ENCODE results near the gene C12orf56. TPM values are rescaled to one million over a fixed set of nuclear protein-coding genes. Genes with fewer than 3 reads are reported as not detected.

Gene C12orf56
- total and polyA plus RNA-seq, 4 donors, result 0.08 to 0.47 (median 0.24) TPM; not detected in 1

- 95% methylated on average over 4 of the region's 4 CpGs for WGBS
- DNase-seq (ENCODE audit: low spot score), result no peak
- Histone ChIP-seq H3K27me3 (ENCODE audit: control insufficient read depth in 4 of 4, insufficient read depth in 4 of 4, low read length in 3 of 4) (no peaks in the 10 kb centered on the region), H3K36me3 (ENCODE audit: control insufficient read depth in 4 of 4, insufficient read depth in 3 of 4, low read depth in 1 of 4, low read length in 3 of 4) (peaks cover 20 to 83% (median 72%) of the 10 kb centered on the region in 4 donors), H3K4me3 (ENCODE audit: low read depth in 1 of 3, low read length in 3 of 3) (no peak overlapping the region), H3K4me1 (ENCODE audit: control insufficient read depth in 4 of 4, insufficient read depth in 4 of 4, low read length in 3 of 4) (no peaks in the 10 kb centered on the region), H3K27ac (ENCODE audit: low read depth in 1 of 2, low read length in 2 of 2) (no peak overlapping the region), H3K9ac (ENCODE audit: low read depth in 1 of 2, low read length in 2 of 2) (no peak overlapping the region), H3K9me3 (ENCODE audit: control insufficient read depth in 4 of 4, low read length in 3 of 4) (no peaks in the 10 kb centered on the region)
- TF ChIP-seq ZBTB33 (IDR thresholded peaks at IDR 0.05), result no peak
Measured at GRCh38 chr12:64428956-64429355, 38.4 kb upstream of the C12orf56 start.

GRCh38 chr12:64427988-64428387 lies 37.4 kb upstream of the C12orf56 start:
- TF ChIP-seq FOXA1 (IDR thresholded peaks at IDR 0.05) (no peak), HNF4A (conservative IDR thresholded peaks at IDR 0.05) (no peak), JUND (IDR thresholded peaks at IDR 0.05) (no peak), NR2F2 (IDR thresholded peaks at IDR 0.05) (no peak), FOXA2 (IDR thresholded peaks at IDR 0.05) (no peak), RXRA (IDR thresholded peaks at IDR 0.05) (no peak), ZBTB33 (IDR thresholded peaks at IDR 0.05) (no peak), TAF1 (conservative IDR thresholded peaks at IDR 0.05) (no peak), HNF4G (IDR thresholded peaks at IDR 0.05) (no peak), GABPA (IDR thresholded peaks at IDR 0.05 in 1 of 2, conservative IDR thresholded peaks at IDR 0.05 in 1 of 2) (no peak), CTCF (IDR thresholded peaks at IDR 0.05; ENCODE audit: low read depth, low read length, missing input control) (no peak), RAD21 (IDR thresholded peaks at IDR 0.05) (no peak), SP1 (IDR thresholded peaks at IDR 0.05) (no peak)
- Histone ChIP-seq H3K9ac (ENCODE audit: low read depth in 1 of 2, low read length in 2 of 2) (no peak overlapping the region), H3K36me3 (ENCODE audit: control insufficient read depth in 4 of 4, insufficient read depth in 3 of 4, low read depth in 1 of 4, low read length in 3 of 4) (peaks cover 18 to 82% (median 74%) of the 10 kb centered on the region in 4 donors), H3K4me3 (ENCODE audit: low read depth in 1 of 3, low read length in 3 of 3) (no peak overlapping the region), H3K27me3 (ENCODE audit: control insufficient read depth in 4 of 4, insufficient read depth in 4 of 4, low read length in 3 of 4) (no peaks in the 10 kb centered on the region), H3K4me1 (ENCODE audit: control insufficient read depth in 4 of 4, insufficient read depth in 4 of 4, low read length in 3 of 4) (no peaks in the 10 kb centered on the region), H3K9me3 (ENCODE audit: control insufficient read depth in 4 of 4, low read length in 3 of 4) (no peaks in the 10 kb centered on the region), H3K27ac (ENCODE audit: low read depth in 1 of 2, low read length in 2 of 2) (no peak overlapping the region)
- WGBS, result 19% methylated on average over 1 of the region's 1 CpG
- no peak for DNase-seq (ENCODE audit: low spot score)

- Histone ChIP-seq H3K4me3 (ENCODE audit: low read depth in 1 of 3, low read length in 3 of 3) (no peak overlapping the region), H3K27me3 (ENCODE audit: control insufficient read depth in 4 of 4, insufficient read depth in 4 of 4, low read length in 3 of 4) (no peaks in the 10 kb centered on the region), H3K36me3 (ENCODE audit: control insufficient read depth in 4 of 4, insufficient read depth in 3 of 4, low read depth in 1 of 4, low read length in 3 of 4) (peaks cover 25 to 78% (median 60%) of the 10 kb centered on the region in 4 donors), H3K9me3 (ENCODE audit: control insufficient read depth in 4 of 4, low read length in 3 of 4) (no peaks in the 10 kb centered on the region), H3K27ac (ENCODE audit: low read depth in 1 of 2, low read length in 2 of 2) (no peak overlapping the region), H3K4me1 (ENCODE audit: control insufficient read depth in 4 of 4, insufficient read depth in 4 of 4, low read length in 3 of 4) (no peaks in the 10 kb centered on the region), H3K9ac (ENCODE audit: low read depth in 1 of 2, low read length in 2 of 2) (no peak overlapping the region)
- 87% methylated on average over 3 of the region's 3 CpGs for WGBS
- TF ChIP-seq EGR1 (IDR thresholded peaks at IDR 0.05; ENCODE audit: low read depth in 2 of 2) (no peak), ATF3 (IDR thresholded peaks at IDR 0.05) (no peak), JUND (IDR thresholded peaks at IDR 0.05) (no peak), HNF4G (IDR thresholded peaks at IDR 0.05) (no peak), GABPA (IDR thresholded peaks at IDR 0.05 in 1 of 2, conservative IDR thresholded peaks at IDR 0.05 in 1 of 2) (no peak), YY1 (IDR thresholded peaks at IDR 0.05) (no peak), NR2F2 (IDR thresholded peaks at IDR 0.05) (no peak), HNF4A (conservative IDR thresholded peaks at IDR 0.05) (no peak), SP1 (IDR thresholded peaks at IDR 0.05) (no peak), TAF1 (conservative IDR thresholded peaks at IDR 0.05) (no peak), FOXA1 (IDR thresholded peaks at IDR 0.05) (no peak), RAD21 (IDR thresholded peaks at IDR 0.05) (no peak)
- DNase-seq (ENCODE audit: low spot score), result no peak
Measured at GRCh38 chr12:64419696-64420095, 29.1 kb upstream of the C12orf56 start.
